Measurements from ENCODE around the gene OR11H12.
"Not testable (repeated sequence)": the region's sequence is repeated elsewhere in the genome, so short reads cannot be mapped to it uniquely, and the experiment has no call there.

GRCh38 chr14:18626610-18627213, 25.8 kb downstream of the OR11H12 start:
- TF ChIP-seq PKNOX1 (IDR thresholded peaks at IDR 0.05); NFRKB (IDR thresholded peaks at IDR 0.05); FOXA1 (IDR thresholded peaks at IDR 0.05); SP1 (IDR thresholded peaks at IDR 0.05); FOXM1 (IDR thresholded peaks at IDR 0.05; ENCODE audit: borderline replicate concordance); CTBP1 (IDR thresholded peaks at IDR 0.05; ENCODE audit: borderline replicate concordance); TARDBP (IDR thresholded peaks at IDR 0.05); HDGF (IDR thresholded peaks at IDR 0.05; ENCODE audit: borderline replicate concordance); BHLHE40 (IDR thresholded peaks at IDR 0.05; ENCODE audit: borderline replicate concordance); SUZ12 (IDR thresholded peaks at IDR 0.05); FOXK2 (IDR thresholded peaks at IDR 0.05): not testable (repeated sequence)
